SU-DHL-6 (cell line): ENCODE data around the gene TOX2.

ENCODE experiments used
- H2AFZ ChIP-seq: fragments of 200-600 bp; sonication (generic); 2 replicates; pipeline ENCODE4 v1.6.1; 2014; ENCODE audit warnings: low read depth, mild to moderate bottlenecking, moderate library complexity, mixed read lengths, antibody characterized with exemption, low read length; ENCODE audit not compliant: severe bottlenecking
- H3F3A ChIP-seq: fragments of 200-600 bp; shearing (Covaris generic); 2 replicates; pipeline ENCODE4 v1.6.0; 2016; ENCODE audit warnings: antibody characterized with exemption, mild to moderate bottlenecking; ENCODE audit not compliant: insufficient read depth
- H3K27ac ChIP-seq: fragments of 200-600 bp; sonication (generic); 2 replicates; pipeline ENCODE4 v1.5.1; 2016; ENCODE audit warnings: low read depth, mild to moderate bottlenecking, low read length, moderate library complexity, mixed read lengths
- H3K27me3 ChIP-seq: fragments of 200-600 bp; sonication (generic), shearing (Covaris generic); 2 replicates; pipeline ENCODE4 v1.6.0; 2014; ENCODE audit warnings: mild to moderate bottlenecking, low read length
- H3K36me3 ChIP-seq: fragments of 200-600 bp; sonication (generic); 2 replicates; pipeline ENCODE4 v1.6.1; 2014; ENCODE audit warnings: mild to moderate bottlenecking, low read length, mixed read lengths
- H3K4me2 ChIP-seq: fragments of 300-600, 200-600 bp; shearing (Covaris generic), sonication (generic); 2 replicates; pipeline ENCODE4 v1.6.0; 2014; ENCODE audit warnings: low read length, low read depth, mild to moderate bottlenecking; ENCODE audit not compliant: poor library complexity, severe bottlenecking
- H3K4me3 ChIP-seq: fragments of 200-600 bp; sonication (generic); 2 replicates; pipeline ENCODE4 v1.5.1; 2014; ENCODE audit warnings: antibody characterized with exemption, low read length, mild to moderate bottlenecking, mixed read lengths; ENCODE audit not compliant: insufficient read depth, poor library complexity, severe bottlenecking
- H3K79me2 ChIP-seq: fragments of 200-600 bp; sonication (generic); 2 replicates; pipeline ENCODE4 v1.6.1; 2014; ENCODE audit warnings: mild to moderate bottlenecking, low read length, moderate library complexity; ENCODE audit not compliant: insufficient read depth
- H3K9ac ChIP-seq: fragments of 200-600 bp; sonication (generic); 2 replicates; pipeline ENCODE4 v1.7.0; 2014; ENCODE audit warnings: mild to moderate bottlenecking, low read length
- H3K9me2 ChIP-seq: fragments of 200-600 bp; sonication (generic); replicated peaks from 2 replicates; pipeline ENCODE4 v1.6.1; 2014; ENCODE audit warnings: low read length; ENCODE audit not compliant: insufficient read depth
- H3K9me3 ChIP-seq: fragments of 200-600 bp; sonication (generic); 2 replicates; pipeline ENCODE4 v1.6.1; 2014; ENCODE audit warnings: low read length, mixed read lengths; ENCODE audit not compliant: insufficient read depth
- H4K20me1 ChIP-seq: fragments of 200-600 bp; sonication (generic); 2 replicates; pipeline ENCODE4 v1.6.1; 2014; ENCODE audit warnings: low read depth, mild to moderate bottlenecking, antibody characterized with exemption, low read length, moderate library complexity, mixed read lengths
- EZH2phosphoT487 ChIP-seq: fragments of 200-600 bp; sonication (generic), shearing (Covaris generic); conservative IDR thresholded peaks from 2 replicates; pipeline ENCODE4 v1.6.1; 2018; ENCODE audit warnings: mild to moderate bottlenecking, antibody characterized with exemption, low read length, moderate library complexity, mixed read lengths
- TF ChIP-seq, protein P1 (sequence below): fragments of 200-600 bp; sonication (generic); IDR thresholded peaks from one replicate; pipeline ENCODE4 v1.5.1; 2017; ENCODE audit warnings: antibody characterized with exemption, mild to moderate bottlenecking, low read length, moderate library complexity; ENCODE audit not compliant: insufficient read depth, poor library complexity, severe bottlenecking

TOX2 gene

DNA sequence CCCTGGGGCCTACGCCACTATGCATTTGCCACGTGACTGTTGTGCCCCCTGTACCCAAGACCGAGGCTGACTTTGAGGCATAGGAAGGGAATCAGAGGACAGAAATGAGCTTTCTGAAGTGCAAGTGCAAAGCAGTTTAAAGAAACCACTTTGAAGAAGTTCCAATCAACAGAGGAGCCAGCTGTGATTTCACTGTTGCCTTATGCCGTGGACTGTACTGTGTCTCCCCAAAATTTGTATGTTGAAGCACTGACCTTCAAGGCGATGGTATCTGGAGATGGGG is 161.2 kb downstream of the TOX2 start:
- H3K9me2 ChIP-seq, result no peaks in the 10 kb centered on the region
- no peaks in the 10 kb centered on the region for H3F3A ChIP-seq
- no peaks in the 10 kb centered on the region for H3K36me3 ChIP-seq
- no peak overlapping the region for H3K9ac ChIP-seq
- H3K27ac ChIP-seq, result no peak overlapping the region
- no peaks in the 10 kb centered on the region for H3K79me2 ChIP-seq
- H3K9me3 ChIP-seq, result no peaks in the 10 kb centered on the region
- no peaks in the 10 kb centered on the region for H4K20me1 ChIP-seq
- H3K4me3 ChIP-seq, result no peak overlapping the region
- no peak overlapping the region for H3K4me2 ChIP-seq
- H2AFZ ChIP-seq, result no peak overlapping the region
- no peaks in the 10 kb centered on the region for H3K27me3 ChIP-seq
- TF ChIP-seq, protein P1, sequence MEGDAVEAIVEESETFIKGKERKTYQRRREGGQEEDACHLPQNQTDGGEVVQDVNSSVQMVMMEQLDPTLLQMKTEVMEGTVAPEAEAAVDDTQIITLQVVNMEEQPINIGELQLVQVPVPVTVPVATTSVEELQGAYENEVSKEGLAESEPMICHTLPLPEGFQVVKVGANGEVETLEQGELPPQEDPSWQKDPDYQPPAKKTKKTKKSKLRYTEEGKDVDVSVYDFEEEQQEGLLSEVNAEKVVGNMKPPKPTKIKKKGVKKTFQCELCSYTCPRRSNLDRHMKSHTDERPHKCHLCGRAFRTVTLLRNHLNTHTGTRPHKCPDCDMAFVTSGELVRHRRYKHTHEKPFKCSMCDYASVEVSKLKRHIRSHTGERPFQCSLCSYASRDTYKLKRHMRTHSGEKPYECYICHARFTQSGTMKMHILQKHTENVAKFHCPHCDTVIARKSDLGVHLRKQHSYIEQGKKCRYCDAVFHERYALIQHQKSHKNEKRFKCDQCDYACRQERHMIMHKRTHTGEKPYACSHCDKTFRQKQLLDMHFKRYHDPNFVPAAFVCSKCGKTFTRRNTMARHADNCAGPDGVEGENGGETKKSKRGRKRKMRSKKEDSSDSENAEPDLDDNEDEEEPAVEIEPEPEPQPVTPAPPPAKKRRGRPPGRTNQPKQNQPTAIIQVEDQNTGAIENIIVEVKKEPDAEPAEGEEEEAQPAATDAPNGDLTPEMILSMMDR, result no peak
- no peak for TF ChIP-seq EZH2phosphoT487

DNA sequence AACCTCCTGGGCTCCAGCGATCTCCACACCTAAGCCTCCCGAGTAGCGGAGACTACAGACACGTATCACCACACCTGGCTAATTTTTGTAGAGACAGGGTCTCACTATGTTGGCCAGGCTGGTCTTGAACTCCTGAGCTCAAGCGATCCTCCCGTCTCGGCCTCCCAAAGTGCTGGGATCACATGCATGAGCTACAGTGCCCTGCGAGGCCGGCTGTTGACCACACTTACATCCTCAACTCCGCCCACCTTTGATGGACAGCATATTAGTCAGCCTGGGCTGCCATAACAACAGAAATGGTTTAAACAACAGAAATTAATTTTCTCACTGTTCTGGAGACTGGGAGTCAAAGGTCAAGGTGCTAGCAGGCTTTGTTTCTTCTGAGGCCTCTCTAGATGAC is 164.6 kb downstream of the TOX2 start:
- Histone ChIP-seq H3K9me2 (no peaks in the 10 kb centered on the region), H3K27me3 (no peaks in the 10 kb centered on the region), H3K36me3 (no peaks in the 10 kb centered on the region), H3K4me3 (no peak overlapping the region), H3K79me2 (no peaks in the 10 kb centered on the region), H4K20me1 (no peaks in the 10 kb centered on the region), H3F3A (no peaks in the 10 kb centered on the region), H3K27ac (no peak overlapping the region), H3K9me3 (no peaks in the 10 kb centered on the region), H2AFZ (no peak overlapping the region), H3K9ac (no peak overlapping the region), H3K4me2 (no peak overlapping the region)
- no peak for TF ChIP-seq EZH2phosphoT487
- TF ChIP-seq, protein P1, result no peak

DNA sequence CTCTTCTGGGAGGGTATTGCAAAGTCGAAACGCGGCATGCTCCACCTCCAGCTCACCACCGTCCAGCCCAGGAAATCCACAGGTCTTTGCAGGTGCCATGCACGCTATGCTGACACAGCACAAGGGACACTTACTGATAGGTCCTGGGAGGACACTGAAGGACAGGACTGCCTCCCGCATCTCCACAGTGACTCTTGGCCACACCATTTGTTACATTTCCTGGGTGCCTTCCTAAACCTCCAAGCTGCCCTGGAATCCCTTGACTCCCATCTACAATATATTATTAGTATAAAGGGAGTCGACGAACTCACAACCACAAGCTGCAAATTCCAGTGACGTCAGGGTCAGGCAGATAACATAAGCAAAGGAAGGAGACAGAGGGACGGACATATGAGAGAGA is 165.4 kb downstream of the TOX2 start:
- H3K9me3 ChIP-seq, result no peaks in the 10 kb centered on the region
- H3K4me3 ChIP-seq, result no peak overlapping the region
- H3K36me3 ChIP-seq, result no peaks in the 10 kb centered on the region
- no peaks in the 10 kb centered on the region for H3K27me3 ChIP-seq
- no peaks in the 10 kb centered on the region for H3K9me2 ChIP-seq
- H3K27ac ChIP-seq, result no peak overlapping the region
- H3K4me2 ChIP-seq, result no peak overlapping the region
- no peak overlapping the region for H3K9ac ChIP-seq
- no peak for TF ChIP-seq EZH2phosphoT487
- H3F3A ChIP-seq, result no peaks in the 10 kb centered on the region
- no peak overlapping the region for H2AFZ ChIP-seq
- H3K79me2 ChIP-seq, result no peaks in the 10 kb centered on the region
- H4K20me1 ChIP-seq, result no peaks in the 10 kb centered on the region

DNA sequence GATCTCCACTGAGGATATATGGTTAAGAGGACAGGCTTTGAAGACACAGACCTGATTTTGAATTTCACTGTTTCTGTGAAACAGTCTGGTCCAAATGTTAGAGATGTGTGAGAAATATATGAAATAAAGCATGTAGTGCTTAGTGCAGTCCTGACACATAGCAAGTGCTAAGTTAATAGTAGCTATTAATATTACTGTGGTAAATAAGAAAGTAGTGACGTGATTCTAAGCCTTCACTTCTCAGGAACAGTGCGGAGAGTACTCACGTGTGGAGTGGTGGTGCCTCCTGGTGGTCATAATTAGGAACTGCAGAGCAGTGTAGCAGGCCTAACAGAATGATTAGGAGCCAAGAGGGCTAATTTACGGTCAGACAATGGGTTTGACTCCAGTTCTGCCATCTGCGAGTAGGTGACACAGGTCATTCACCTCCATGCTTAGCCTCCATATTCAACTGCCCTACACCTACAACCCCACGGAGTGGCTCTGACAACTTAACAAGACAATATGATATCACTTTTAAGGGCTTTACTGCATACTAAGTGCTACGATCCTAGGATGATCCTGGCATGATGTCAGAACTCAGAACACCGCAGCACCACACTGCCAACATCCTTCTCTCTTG is 166.1 kb downstream of the TOX2 start:
- H4K20me1 ChIP-seq, result no peaks in the 10 kb centered on the region
- no peak overlapping the region for H2AFZ ChIP-seq
- H3K79me2 ChIP-seq, result no peaks in the 10 kb centered on the region
- no peaks in the 10 kb centered on the region for H3F3A ChIP-seq
- no peak for TF ChIP-seq EZH2phosphoT487
- TF ChIP-seq, protein P1, result peak; percentile 87
- no peaks in the 10 kb centered on the region for H3K36me3 ChIP-seq
- no peak overlapping the region for H3K27ac ChIP-seq
- no peaks in the 10 kb centered on the region for H3K9me2 ChIP-seq
- H3K27me3 ChIP-seq, result no peaks in the 10 kb centered on the region
- no peak overlapping the region for H3K9ac ChIP-seq
- H3K9me3 ChIP-seq, result no peaks in the 10 kb centered on the region
- H3K4me2 ChIP-seq, result no peak overlapping the region
- no peak overlapping the region for H3K4me3 ChIP-seq
